Measurements from ENCODE around the gene PRICKLE4. TPM values are rescaled to one million over a fixed set of nuclear protein-coding genes. Genes with fewer than 3 reads are reported as not detected.

PRICKLE4 gene
- total and polyA plus RNA-seq, 2 experiments from 2014 or later, result 0.80 to 4.0 TPM

DNA sequence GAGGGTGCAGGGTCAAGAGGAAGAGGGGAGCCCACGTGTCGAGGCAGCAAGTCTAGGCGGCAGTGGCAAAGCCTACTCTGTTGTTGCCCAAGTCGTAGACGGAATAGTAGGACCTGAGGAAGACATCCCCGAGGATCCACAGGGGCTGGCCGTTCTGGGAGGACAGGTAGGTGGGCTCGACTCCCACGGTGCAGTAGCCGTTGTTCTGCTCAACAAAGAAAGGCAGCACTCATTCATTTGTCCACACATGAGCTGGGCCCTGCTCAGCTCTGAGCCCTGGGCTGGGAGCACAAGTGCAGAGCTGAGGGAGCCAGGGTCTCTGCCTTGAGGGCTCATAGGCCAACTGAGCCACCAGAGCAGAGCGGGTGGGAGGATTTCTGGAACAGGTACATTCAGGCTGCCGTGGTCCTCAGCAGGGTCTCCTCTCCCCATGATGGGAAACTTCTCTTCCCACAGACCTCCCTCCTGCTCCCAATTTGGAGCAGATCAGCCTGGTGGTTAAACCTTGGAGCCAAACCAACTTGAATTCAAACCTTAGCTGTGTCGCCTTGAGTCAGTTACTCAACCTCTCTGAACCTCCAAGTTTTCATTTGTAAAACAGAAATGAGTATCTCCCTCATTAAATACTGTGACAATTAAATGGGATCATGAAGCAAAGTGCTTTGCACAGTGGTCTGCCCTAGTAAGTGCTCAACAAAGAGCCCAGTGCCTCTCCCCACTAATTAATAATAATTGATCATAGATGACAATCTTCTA is 43.6 kb upstream of the PRICKLE4 start:
- Histone ChIP-seq H4K20me1 (ENCODE audit: insufficient read depth, poor library complexity, severe bottlenecking) (no peaks in the 10 kb centered on the region), H3K27me3 (no peaks in the 10 kb centered on the region), H3K4me3 (no peak overlapping the region), H3K9me2 (replicated peaks; ENCODE audit: insufficient read depth) (no peaks in the 10 kb centered on the region), H2AFZ (no peak overlapping the region), H3K4me2 (no peak overlapping the region), H3K4me1 (ENCODE audit: insufficient read depth) (peaks cover 35% of the 10 kb centered on the region), H3K9me3 (ENCODE audit: low read depth) (no peaks in the 10 kb centered on the region), H3K27ac (no peak overlapping the region), H3K79me2 (peaks cover 6% of the 10 kb centered on the region), H3K36me3 (replicated peaks; ENCODE audit: insufficient read depth, low read depth) (no peaks in the 10 kb centered on the region)
- WGBS (ENCODE audit: low lambda C conversion rate, missing lambda C conversion rate), result 88% methylated on average over 13 of the region's 13 CpGs
- TF ChIP-seq EZH2 (IDR thresholded peaks at IDR 0.05; ENCODE audit: borderline replicate concordance) (no peak), EZH2phosphoT487 (IDR thresholded peaks at IDR 0.05; ENCODE audit: low read depth, severe bottlenecking, unreplicated experiment) (no peak)
- TF ChIP-seq, protein P1, sequence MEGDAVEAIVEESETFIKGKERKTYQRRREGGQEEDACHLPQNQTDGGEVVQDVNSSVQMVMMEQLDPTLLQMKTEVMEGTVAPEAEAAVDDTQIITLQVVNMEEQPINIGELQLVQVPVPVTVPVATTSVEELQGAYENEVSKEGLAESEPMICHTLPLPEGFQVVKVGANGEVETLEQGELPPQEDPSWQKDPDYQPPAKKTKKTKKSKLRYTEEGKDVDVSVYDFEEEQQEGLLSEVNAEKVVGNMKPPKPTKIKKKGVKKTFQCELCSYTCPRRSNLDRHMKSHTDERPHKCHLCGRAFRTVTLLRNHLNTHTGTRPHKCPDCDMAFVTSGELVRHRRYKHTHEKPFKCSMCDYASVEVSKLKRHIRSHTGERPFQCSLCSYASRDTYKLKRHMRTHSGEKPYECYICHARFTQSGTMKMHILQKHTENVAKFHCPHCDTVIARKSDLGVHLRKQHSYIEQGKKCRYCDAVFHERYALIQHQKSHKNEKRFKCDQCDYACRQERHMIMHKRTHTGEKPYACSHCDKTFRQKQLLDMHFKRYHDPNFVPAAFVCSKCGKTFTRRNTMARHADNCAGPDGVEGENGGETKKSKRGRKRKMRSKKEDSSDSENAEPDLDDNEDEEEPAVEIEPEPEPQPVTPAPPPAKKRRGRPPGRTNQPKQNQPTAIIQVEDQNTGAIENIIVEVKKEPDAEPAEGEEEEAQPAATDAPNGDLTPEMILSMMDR (IDR thresholded peaks at IDR 0.05; ENCODE audit: poor library complexity), result no peak
- DNase-seq (ENCODE audit: low spot score), result no peak

DNA sequence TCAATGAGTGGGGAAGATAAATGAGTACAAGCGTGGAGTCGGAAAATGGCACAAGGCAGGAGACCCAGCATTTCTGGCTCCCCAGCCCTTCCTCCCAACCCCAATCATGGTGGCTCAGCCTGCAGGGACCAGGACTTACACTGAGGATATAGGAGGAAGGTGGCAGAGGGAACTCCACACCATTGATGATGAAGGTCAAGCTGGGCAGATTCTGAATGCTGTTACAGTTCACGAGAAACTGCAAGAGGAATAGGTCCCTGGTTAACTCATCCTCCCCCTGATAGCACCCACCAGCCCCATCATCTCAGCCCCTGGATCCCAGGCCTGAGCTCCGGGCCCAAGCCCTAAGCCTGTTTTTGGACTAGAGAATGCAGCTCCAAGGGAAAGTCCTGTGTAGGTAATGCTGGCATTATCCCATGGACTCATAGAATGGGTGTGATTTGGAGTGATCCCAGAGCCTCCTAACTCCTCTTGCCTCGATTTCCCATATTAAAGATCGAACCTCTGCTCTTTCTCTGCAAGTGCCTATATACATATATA is 42.9 kb upstream of the PRICKLE4 start:
- H3K27ac ChIP-seq, result no peak overlapping the region
- WGBS (ENCODE audit: low lambda C conversion rate, missing lambda C conversion rate), result 90% methylated on average over 6 of the region's 6 CpGs
- H3K36me3 ChIP-seq (replicated peaks; ENCODE audit: insufficient read depth, low read depth), result no peaks in the 10 kb centered on the region
- peaks cover 36% of the 10 kb centered on the region for H3K4me1 ChIP-seq (ENCODE audit: insufficient read depth)
- no peaks in the 10 kb centered on the region for H3K9me3 ChIP-seq (ENCODE audit: low read depth)
- no peaks in the 10 kb centered on the region for H4K20me1 ChIP-seq (ENCODE audit: insufficient read depth, poor library complexity, severe bottlenecking)
- no peaks in the 10 kb centered on the region for H3K27me3 ChIP-seq
- no peaks in the 10 kb centered on the region for H3K9me2 ChIP-seq (replicated peaks; ENCODE audit: insufficient read depth)
- no peak overlapping the region for H2AFZ ChIP-seq
- H3K79me2 ChIP-seq, result no peaks in the 10 kb centered on the region
- no peak for DNase-seq (ENCODE audit: low spot score)
- no peak overlapping the region for H3K4me2 ChIP-seq
- H3K4me3 ChIP-seq, result no peak overlapping the region
- TF ChIP-seq EZH2phosphoT487 (IDR thresholded peaks at IDR 0.05; ENCODE audit: low read depth, severe bottlenecking, unreplicated experiment) (no peak), EZH2 (IDR thresholded peaks at IDR 0.05; ENCODE audit: borderline replicate concordance) (no peak)
- TF ChIP-seq, protein P1 (IDR thresholded peaks at IDR 0.05; ENCODE audit: poor library complexity), result no peak

DNA sequence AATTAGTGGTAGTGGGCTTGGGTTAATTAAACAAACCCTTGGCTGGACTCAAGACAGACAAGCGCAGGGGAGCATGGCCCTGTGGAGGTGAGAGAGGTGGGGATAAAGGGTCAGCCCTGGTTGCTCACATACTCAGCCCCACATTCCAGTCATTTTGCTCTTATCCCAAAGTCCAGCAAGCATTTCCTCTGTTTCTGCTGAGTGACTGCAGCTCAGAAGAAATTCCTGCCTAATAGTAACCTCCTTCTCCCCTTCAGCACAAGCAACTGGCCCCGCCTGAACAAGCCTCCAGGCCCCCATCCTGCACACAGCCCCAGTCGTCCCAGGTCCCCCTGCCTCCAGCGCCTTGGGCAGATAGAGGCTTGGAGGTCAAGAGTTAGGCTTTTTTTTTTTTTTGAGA is 41.5 kb upstream of the PRICKLE4 start:
- Histone ChIP-seq H3K4me1 (ENCODE audit: insufficient read depth) (peaks cover 27% of the 10 kb centered on the region), H3K9me2 (replicated peaks; ENCODE audit: insufficient read depth) (no peaks in the 10 kb centered on the region), H3K4me2 (no peak overlapping the region), H3K79me2 (no peaks in the 10 kb centered on the region), H3K27ac (peak overlapping the region; percentile 29), H3K36me3 (replicated peaks; ENCODE audit: insufficient read depth, low read depth) (no peaks in the 10 kb centered on the region), H3K27me3 (no peaks in the 10 kb centered on the region), H3K9me3 (ENCODE audit: low read depth) (no peaks in the 10 kb centered on the region), H2AFZ (no peak overlapping the region), H4K20me1 (ENCODE audit: insufficient read depth, poor library complexity, severe bottlenecking) (no peaks in the 10 kb centered on the region), H3K4me3 (no peak overlapping the region)
- 58% methylated on average over 4 of the region's 4 CpGs for WGBS (ENCODE audit: low lambda C conversion rate, missing lambda C conversion rate)
- DNase-seq (ENCODE audit: low spot score), result no peak
- no peak for TF ChIP-seq EZH2phosphoT487 (IDR thresholded peaks at IDR 0.05; ENCODE audit: low read depth, severe bottlenecking, unreplicated experiment)
- no peak for TF ChIP-seq EZH2 (IDR thresholded peaks at IDR 0.05; ENCODE audit: borderline replicate concordance)
- TF ChIP-seq, protein P1 (IDR thresholded peaks at IDR 0.05; ENCODE audit: poor library complexity), result no peak
